ENCODE data around the gene MBP.

DNA sequence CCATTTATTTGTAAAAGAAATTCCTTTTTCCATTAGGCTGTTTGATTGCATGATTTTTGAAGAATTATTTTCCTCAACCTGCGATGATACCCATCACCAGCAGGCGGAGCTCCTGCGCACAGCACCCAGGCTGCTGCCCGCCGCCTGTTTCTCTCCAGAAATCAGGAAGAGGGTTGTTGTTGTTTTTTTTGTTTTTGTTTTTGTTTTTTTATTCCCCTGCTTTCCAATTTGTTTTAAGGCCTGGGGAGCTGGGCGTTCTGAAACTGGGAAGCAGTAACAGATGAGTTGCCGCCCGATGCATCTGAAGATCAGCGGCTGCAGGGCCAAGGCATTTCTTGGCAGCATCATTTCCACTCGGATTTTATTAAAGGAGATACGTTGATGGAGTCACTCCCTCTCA lies 132.1 kb downstream of the MBP start:
- TF ChIP-seq, protein P1, sequence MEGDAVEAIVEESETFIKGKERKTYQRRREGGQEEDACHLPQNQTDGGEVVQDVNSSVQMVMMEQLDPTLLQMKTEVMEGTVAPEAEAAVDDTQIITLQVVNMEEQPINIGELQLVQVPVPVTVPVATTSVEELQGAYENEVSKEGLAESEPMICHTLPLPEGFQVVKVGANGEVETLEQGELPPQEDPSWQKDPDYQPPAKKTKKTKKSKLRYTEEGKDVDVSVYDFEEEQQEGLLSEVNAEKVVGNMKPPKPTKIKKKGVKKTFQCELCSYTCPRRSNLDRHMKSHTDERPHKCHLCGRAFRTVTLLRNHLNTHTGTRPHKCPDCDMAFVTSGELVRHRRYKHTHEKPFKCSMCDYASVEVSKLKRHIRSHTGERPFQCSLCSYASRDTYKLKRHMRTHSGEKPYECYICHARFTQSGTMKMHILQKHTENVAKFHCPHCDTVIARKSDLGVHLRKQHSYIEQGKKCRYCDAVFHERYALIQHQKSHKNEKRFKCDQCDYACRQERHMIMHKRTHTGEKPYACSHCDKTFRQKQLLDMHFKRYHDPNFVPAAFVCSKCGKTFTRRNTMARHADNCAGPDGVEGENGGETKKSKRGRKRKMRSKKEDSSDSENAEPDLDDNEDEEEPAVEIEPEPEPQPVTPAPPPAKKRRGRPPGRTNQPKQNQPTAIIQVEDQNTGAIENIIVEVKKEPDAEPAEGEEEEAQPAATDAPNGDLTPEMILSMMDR (conservative IDR thresholded peaks at IDR 0.05) = peak; percentile 97
- TF ChIP-seq ZFX (IDR thresholded peaks at IDR 0.05) = no peak

Measured in C4-2B (cell line).